Caco-2 (cell line): ENCODE data around the gene DPEP3. TPM values are rescaled to one million over a fixed set of nuclear protein-coding genes. Genes with fewer than 3 reads are reported as not detected.

Experiments used
- BruUV-seq: library from RNA; stranded (reverse); fragments of 400-500 nt; replicated peaks from 2 replicates; lab custom pipeline; 2021; lab: Mats Ljungman, UMichigan
- CTCF ChIA-PET: fragments of 300-600 bp; sonication (Branson Sonifier 250); formaldehyde crosslinking; loops from one replicate; lab custom pipeline; 2022; ENCODE audit warnings: antibody characterized with exemption; lab: Charles Lee
- POLR2A ChIA-PET: fragments of 300-600 bp; sonication (Branson Sonifier 250); formaldehyde crosslinking; loops from one replicate; lab custom pipeline; 2022; ENCODE audit warnings: antibody characterized with exemption; lab: Charles Lee
- DNase-seq, 2 experiments: peaks; one replicate each; pipeline versions ENCODE4 v3.0.0 to v3.0.0-alpha.2; 2020 to 2022
- H3K27me3 ChIP-seq: replicated peaks from 2 replicates; pipeline ENCODE4 v1.6.0; 2011; ENCODE audit warnings: low read length; ENCODE audit not compliant: control insufficient read depth, insufficient read depth
- H3K36me3 ChIP-seq: 2 replicates; pipeline ENCODE4 v1.5.1; 2011; ENCODE audit warnings: low read length; ENCODE audit not compliant: control insufficient read depth, insufficient read depth
- H3K4me1 ChIP-seq: fragments of 250-450 bp; sonication (Bioruptor Pico); 2 replicates; pipeline ENCODE4 v1.5.1; 2020; ENCODE audit warnings: mild to moderate bottlenecking
- H3K4me3 ChIP-seq: 2 replicates; pipeline ENCODE4 v1.5.1; 2011; ENCODE audit warnings: low read depth, mild to moderate bottlenecking, control low read depth, low read length
- H3K9me3 ChIP-seq: fragments of 250-450 bp; sonication (Bioruptor Pico); 2 replicates; pipeline ENCODE4 v1.5.1; 2020; ENCODE audit warnings: mild to moderate bottlenecking, moderate library complexity
- H3K27ac Mint-ChIP-seq: one replicate; pipeline ENCODE4 v1.8.0; 2022; ENCODE audit warnings: mixed read lengths; ENCODE audit not compliant: unreplicated experiment
- H3K27me3 Mint-ChIP-seq: one replicate; pipeline ENCODE4 v1.8.0; 2022; ENCODE audit warnings: mixed read lengths; ENCODE audit not compliant: insufficient read depth, unreplicated experiment
- H3K36me3 Mint-ChIP-seq: one replicate; pipeline ENCODE4 v1.8.0; 2022; ENCODE audit warnings: mild to moderate bottlenecking, mixed read lengths; ENCODE audit not compliant: insufficient read depth, unreplicated experiment
- H3K4me1 Mint-ChIP-seq: one replicate; pipeline ENCODE4 v1.8.0; 2022; ENCODE audit warnings: low read depth, mixed read lengths; ENCODE audit not compliant: unreplicated experiment
- H3K4me3 Mint-ChIP-seq: one replicate; pipeline ENCODE4 v1.8.0; 2022; ENCODE audit warnings: mild to moderate bottlenecking, moderate library complexity, mixed read lengths; ENCODE audit not compliant: unreplicated experiment
- H3K9me3 Mint-ChIP-seq: one replicate; pipeline ENCODE4 v1.8.0; 2022; ENCODE audit warnings: mixed read lengths; ENCODE audit not compliant: unreplicated experiment
- intact Hi-C: fragments of 100-400 bp; cut with micrococcal nuclease; formaldehyde crosslinking; loops from one replicate; pipeline ENCODE4 v1.10.0; 2022; ENCODE audit not compliant: unreplicated experiment
- total RNA-seq: library from RNA; stranded (reverse); gene quantifications from 2 replicates; pipeline ENCODE4 v1.2.3, GENCODE V29; 2022
- TF ChIP-seq, protein P1 (sequence below), 2 experiments: fragments of 200-600 bp in 1 of 2; IDR thresholded peaks; 1 replicate in 1 of 2; 2 replicates in 1 of 2; pipeline versions ENCODE4 v1.5.1 to v1.8.0; 2011 to 2022; ENCODE audit warnings: antibody characterized with exemption in 1 of 2, control low read depth in 1 of 2, inconsistent platforms in 1 of 2, low read depth in 1 of 2, low read length in 1 of 2, mild to moderate bottlenecking in 1 of 2, moderate library complexity in 1 of 2; ENCODE audit not compliant: insufficient read depth in 1 of 2, severe bottlenecking in 1 of 2, unreplicated experiment in 1 of 2

Gene DPEP3
- total RNA-seq, 1 experiment from 2014 or later: not detected

DNA sequence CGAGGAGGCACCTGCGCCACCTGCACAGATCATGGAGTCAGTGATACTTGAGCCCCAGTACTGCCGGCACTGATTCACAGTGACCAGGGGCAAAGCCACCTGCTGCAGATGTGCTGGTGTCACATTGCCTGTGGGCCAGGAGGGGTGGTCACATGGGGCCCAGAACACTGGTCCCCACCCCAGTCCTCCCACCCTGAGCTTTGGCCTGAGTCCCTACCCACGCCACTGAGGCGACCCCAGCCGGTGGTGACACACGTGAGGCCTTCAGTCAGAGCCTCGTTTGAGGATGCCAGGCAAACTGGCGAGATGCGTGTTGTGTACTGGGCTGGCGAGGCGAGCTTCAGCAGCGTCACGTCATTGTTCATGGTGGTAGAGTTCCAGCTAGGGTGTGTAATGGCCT lies 50.1 kb downstream of the DPEP3 start:
- DNase-seq: no peak
- Mint-ChIP-seq H3K4me3 (no peak overlapping the region), H3K4me1 (peaks cover 16% of the 10 kb centered on the region), H3K9me3 (no peaks in the 10 kb centered on the region), H3K27ac (no peak overlapping the region), H3K27me3 (no peaks in the 10 kb centered on the region), H3K36me3 (peaks cover 40% of the 10 kb centered on the region)
- H3K4me1 ChIP-seq: peaks cover 11% of the 10 kb centered on the region
- H3K4me3 ChIP-seq: no peak overlapping the region
- peaks cover 8% of the 10 kb centered on the region for H3K36me3 ChIP-seq
- no peaks in the 10 kb centered on the region for H3K9me3 ChIP-seq
- POLR2A ChIA-PET: no interaction called here
- no peaks in the 10 kb centered on the region for H3K27me3 ChIP-seq
- intact Hi-C loops: loop anchor here (10.0 kb wide), 1 partner anchor 405 kb away; the partner anchor contains the start of gene RIPOR1
- no TSS peak for BruUV-seq
- TF ChIP-seq, protein P1, sequence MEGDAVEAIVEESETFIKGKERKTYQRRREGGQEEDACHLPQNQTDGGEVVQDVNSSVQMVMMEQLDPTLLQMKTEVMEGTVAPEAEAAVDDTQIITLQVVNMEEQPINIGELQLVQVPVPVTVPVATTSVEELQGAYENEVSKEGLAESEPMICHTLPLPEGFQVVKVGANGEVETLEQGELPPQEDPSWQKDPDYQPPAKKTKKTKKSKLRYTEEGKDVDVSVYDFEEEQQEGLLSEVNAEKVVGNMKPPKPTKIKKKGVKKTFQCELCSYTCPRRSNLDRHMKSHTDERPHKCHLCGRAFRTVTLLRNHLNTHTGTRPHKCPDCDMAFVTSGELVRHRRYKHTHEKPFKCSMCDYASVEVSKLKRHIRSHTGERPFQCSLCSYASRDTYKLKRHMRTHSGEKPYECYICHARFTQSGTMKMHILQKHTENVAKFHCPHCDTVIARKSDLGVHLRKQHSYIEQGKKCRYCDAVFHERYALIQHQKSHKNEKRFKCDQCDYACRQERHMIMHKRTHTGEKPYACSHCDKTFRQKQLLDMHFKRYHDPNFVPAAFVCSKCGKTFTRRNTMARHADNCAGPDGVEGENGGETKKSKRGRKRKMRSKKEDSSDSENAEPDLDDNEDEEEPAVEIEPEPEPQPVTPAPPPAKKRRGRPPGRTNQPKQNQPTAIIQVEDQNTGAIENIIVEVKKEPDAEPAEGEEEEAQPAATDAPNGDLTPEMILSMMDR (IDR thresholded peaks at IDR 0.05; ENCODE audit: insufficient read depth in 1 of 2, low read depth in 1 of 2, low read length in 1 of 2, severe bottlenecking in 1 of 2, unreplicated experiment in 1 of 2): no peak
- CTCF ChIA-PET: interaction anchor here (0.9 to 2.3 kb wide), 3 partner anchors 47 to 114 kb away, joined by 3 to 11 read pairs (median 9); no protein-coding TSS in a partner anchor

DNA sequence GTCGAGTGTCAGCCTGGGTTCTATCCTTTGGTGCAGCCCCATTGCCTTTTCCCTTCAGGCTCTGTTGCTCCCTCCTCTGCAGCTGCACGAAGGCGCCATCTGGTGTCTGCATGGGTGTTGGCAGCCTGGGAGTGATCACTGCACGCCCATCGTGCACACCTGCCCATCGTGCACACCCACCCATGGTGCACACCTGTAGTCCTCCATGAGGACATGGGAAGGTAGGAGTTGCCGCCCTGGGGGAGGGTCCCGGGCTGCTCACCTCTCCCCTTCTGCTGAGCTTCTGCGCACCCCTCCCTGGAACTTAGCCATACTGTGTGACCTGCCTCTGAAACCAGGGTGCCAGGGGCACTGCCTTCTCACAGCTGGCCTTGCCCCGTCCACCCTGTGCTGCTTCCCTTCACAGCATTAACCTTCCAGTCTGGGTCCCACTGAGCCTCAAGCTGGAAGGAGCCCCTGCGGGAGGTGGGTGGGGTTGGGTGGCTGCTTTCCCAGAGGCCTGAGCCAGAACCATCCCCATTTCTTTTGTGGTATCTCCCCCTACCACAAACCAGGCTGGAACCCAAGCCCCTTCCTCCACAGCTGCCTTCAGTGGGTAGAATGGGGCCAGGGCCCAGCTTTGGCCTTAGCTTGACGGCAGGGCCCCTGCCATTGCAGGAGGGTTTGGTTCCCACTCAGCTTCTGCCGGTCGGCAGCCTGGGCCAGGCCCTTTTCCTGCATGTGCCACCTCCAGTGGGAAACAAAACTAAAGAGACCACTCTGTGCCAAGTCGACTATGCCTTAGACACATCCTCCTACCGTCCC lies 51.5 kb downstream of the DPEP3 start:
- Mint-ChIP-seq H3K4me3 (no peak overlapping the region), H3K27ac (no peak overlapping the region), H3K4me1 (peaks cover 1% of the 10 kb centered on the region), H3K9me3 (no peaks in the 10 kb centered on the region), H3K36me3 (peaks cover 29% of the 10 kb centered on the region), H3K27me3 (no peaks in the 10 kb centered on the region)
- BruUV-seq: TSS peak; percentile 14
- TF ChIP-seq, protein P1 (IDR thresholded peaks at IDR 0.05; ENCODE audit: insufficient read depth in 1 of 2, low read depth in 1 of 2, low read length in 1 of 2, severe bottlenecking in 1 of 2, unreplicated experiment in 1 of 2): peak; percentile 82 to 98
- Histone ChIP-seq H3K9me3 (no peaks in the 10 kb centered on the region), H3K36me3 (peaks cover 8% of the 10 kb centered on the region), H3K4me3 (no peak overlapping the region), H3K4me1 (peaks cover under 1% of the 10 kb centered on the region; the same call in 1 of the 2 replicates), H3K27me3 (no peaks in the 10 kb centered on the region)
- POLR2A ChIA-PET: no interaction called here
- DNase-seq: peak; percentile 85 to 88
- CTCF ChIA-PET: interaction anchor here (0.8 to 2.3 kb wide), 3 partner anchors 13 to 112 kb away, joined by 3 to 9 read pairs (median 3); no protein-coding TSS in a partner anchor
- intact Hi-C loops: loop anchor here (1.0 kb wide), 3 partner anchors 45 to 256 kb away; no protein-coding TSS in a partner anchor

DNA sequence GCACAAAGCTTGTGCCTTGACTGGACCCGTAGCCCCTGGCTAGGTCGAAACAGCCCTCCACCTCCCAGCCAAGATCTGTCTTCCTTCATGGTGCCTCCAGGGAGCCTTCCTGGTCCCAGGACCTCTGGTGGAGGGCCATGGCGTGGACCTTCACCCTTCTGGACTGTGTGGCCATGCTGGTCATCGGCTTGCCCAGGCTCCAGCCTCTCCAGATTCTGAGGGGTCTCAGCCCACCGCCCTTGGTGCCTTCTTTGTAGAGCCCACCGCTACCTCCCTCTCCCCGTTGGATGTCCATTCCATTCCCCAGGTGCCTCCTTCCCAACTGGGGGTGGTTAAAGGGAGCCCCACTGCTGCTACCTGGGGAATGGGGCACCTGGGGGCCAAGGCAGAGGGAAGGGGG lies 52.2 kb downstream of the DPEP3 start:
- intact Hi-C loops: loop anchor here (1.0 kb wide), 3 partner anchors 45 to 256 kb away; no protein-coding TSS in a partner anchor
- no peak overlapping the region for H3K27ac Mint-ChIP-seq
- H3K27me3 ChIP-seq: no peaks in the 10 kb centered on the region
- BruUV-seq: no TSS peak
- POLR2A ChIA-PET: no interaction called here
- TF ChIP-seq, protein P1 (IDR thresholded peaks at IDR 0.05; ENCODE audit: insufficient read depth in 1 of 2, low read depth in 1 of 2, low read length in 1 of 2, severe bottlenecking in 1 of 2, unreplicated experiment in 1 of 2): no peak
- no peaks in the 10 kb centered on the region for H3K9me3 ChIP-seq
- H3K9me3 Mint-ChIP-seq: no peaks in the 10 kb centered on the region
- CTCF ChIA-PET: interaction anchor here (0.8 to 2.3 kb wide), 3 partner anchors 14 to 111 kb away, joined by 3 to 9 read pairs (median 3); no protein-coding TSS in a partner anchor
- no peaks in the 10 kb centered on the region for H3K27me3 Mint-ChIP-seq
- H3K4me1 Mint-ChIP-seq: no peaks in the 10 kb centered on the region
- no peak for DNase-seq
- H3K4me3 ChIP-seq: no peak overlapping the region
- peaks cover 25% of the 10 kb centered on the region for H3K36me3 Mint-ChIP-seq
- H3K4me1 ChIP-seq: no peaks in the 10 kb centered on the region
- H3K4me3 Mint-ChIP-seq: no peak overlapping the region
- H3K36me3 ChIP-seq: peaks cover 11% of the 10 kb centered on the region
